Measurements from ENCODE around the gene SNPH.
"Not testable (repeated sequence)": the region's sequence is repeated elsewhere in the genome, so short reads cannot be mapped to it uniquely, and the experiment has no call there.

SNPH gene

GRCh38 chr20:1266167-1266973, at the start of gene SNPH:
TSS of gene SNPH (plus strand) at chr20:1266294. CDS start at chr20:1296240, 29,946 bp downstream.
- H3K36me3 ChIP-seq (ENCODE audit: control insufficient read depth, insufficient read depth, low read length) = no peaks in the 10 kb centered on the region
- peak within 1 kb of the TSS; percentile 64 for H3K27ac ChIP-seq (ENCODE audit: low read depth, low read length)
- H3K9ac ChIP-seq (ENCODE audit: low read length) = peak within 1 kb of the TSS; percentile 64
- H3K4me1 ChIP-seq (ENCODE audit: control insufficient read depth, insufficient read depth, low read length) = peaks cover 4% of the 10 kb centered on the region
- peak within 1 kb of the TSS; percentile 75 for H3K4me3 ChIP-seq (ENCODE audit: low read length)
- H3K27me3 ChIP-seq (ENCODE audit: control insufficient read depth, insufficient read depth, low read length) = no peaks in the 10 kb centered on the region

GRCh38 chr20:1216527-1217427, 49.3 kb upstream of the SNPH start:
- not testable (repeated sequence) for H3K9ac ChIP-seq (ENCODE audit: low read length); H3K27ac ChIP-seq (ENCODE audit: low read depth, low read length); H3K4me3 ChIP-seq (ENCODE audit: low read length); H3K4me1 ChIP-seq (ENCODE audit: control insufficient read depth, insufficient read depth, low read length); H3K27me3 ChIP-seq (ENCODE audit: control insufficient read depth, insufficient read depth, low read length); H3K36me3 ChIP-seq (ENCODE audit: control insufficient read depth, insufficient read depth, low read length)

GRCh38 chr20:1222750-1223149, 43.3 kb upstream of the SNPH start:
- H3K27ac ChIP-seq (ENCODE audit: low read depth, low read length); H3K4me1 ChIP-seq (ENCODE audit: control insufficient read depth, insufficient read depth, low read length); H3K4me3 ChIP-seq (ENCODE audit: low read length); H3K27me3 ChIP-seq (ENCODE audit: control insufficient read depth, insufficient read depth, low read length); H3K9ac ChIP-seq (ENCODE audit: low read length); H3K36me3 ChIP-seq (ENCODE audit: control insufficient read depth, insufficient read depth, low read length): not testable (repeated sequence)

- H3K27me3 ChIP-seq (ENCODE audit: control insufficient read depth, insufficient read depth, low read length) = peaks cover 5% of the 10 kb centered on the region
Observed at GRCh38 chr20:1224205-1224890, 41.7 kb upstream of the SNPH start.

GRCh38 chr20:1225263-1225782, 40.8 kb upstream of the SNPH start:
- Histone ChIP-seq H3K4me3 (ENCODE audit: low read length) (no peak overlapping the region), H3K4me1 (ENCODE audit: control insufficient read depth, insufficient read depth, low read length) (no peaks in the 10 kb centered on the region), H3K27ac (ENCODE audit: low read depth, low read length) (no peak overlapping the region), H3K36me3 (ENCODE audit: control insufficient read depth, insufficient read depth, low read length) (no peaks in the 10 kb centered on the region), H3K27me3 (ENCODE audit: control insufficient read depth, insufficient read depth, low read length) (peaks cover 5% of the 10 kb centered on the region), H3K9ac (ENCODE audit: low read length) (no peak overlapping the region)

More at GRCh38 chr20:1224205-1224890, 41.7 kb upstream of the SNPH start:
- H3K27ac ChIP-seq (ENCODE audit: low read depth, low read length) = no peak overlapping the region
- H3K4me3 ChIP-seq (ENCODE audit: low read length) = no peak overlapping the region
- no peak overlapping the region for H3K9ac ChIP-seq (ENCODE audit: low read length)
- H3K36me3 ChIP-seq (ENCODE audit: control insufficient read depth, insufficient read depth, low read length) = no peaks in the 10 kb centered on the region
- H3K4me1 ChIP-seq (ENCODE audit: control insufficient read depth, insufficient read depth, low read length) = no peaks in the 10 kb centered on the region

- Histone ChIP-seq H3K4me3 (ENCODE audit: low read length) (peak within 1 kb of the TSS; percentile 76), H3K36me3 (ENCODE audit: control insufficient read depth, insufficient read depth, low read length) (no peaks in the 10 kb centered on the region), H3K27ac (ENCODE audit: low read depth, low read length) (no peak within 1 kb of the TSS), H3K9ac (ENCODE audit: low read length) (no peak within 1 kb of the TSS), H3K4me1 (ENCODE audit: control insufficient read depth, insufficient read depth, low read length) (no peaks in the 10 kb centered on the region), H3K27me3 (ENCODE audit: control insufficient read depth, insufficient read depth, low read length) (peaks cover 5% of the 10 kb centered on the region)
Observed at GRCh38 chr20:1225783-1226654, 40.1 kb upstream of the SNPH start, which contains the start of gene RAD21L1. TSS of gene RAD21L1 (plus strand) at chr20:1226044. CDS start at chr20:1228454, 2,410 bp downstream.

- no peaks in the 10 kb centered on the region for H3K4me1 ChIP-seq (ENCODE audit: control insufficient read depth, insufficient read depth, low read length)
- H3K4me3 ChIP-seq (ENCODE audit: low read length) = no peak overlapping the region
- H3K27me3 ChIP-seq (ENCODE audit: control insufficient read depth, insufficient read depth, low read length) = peaks cover 5% of the 10 kb centered on the region
- H3K36me3 ChIP-seq (ENCODE audit: control insufficient read depth, insufficient read depth, low read length) = no peaks in the 10 kb centered on the region
- H3K27ac ChIP-seq (ENCODE audit: low read depth, low read length) = no peak overlapping the region
- no peak overlapping the region for H3K9ac ChIP-seq (ENCODE audit: low read length)
Observed at GRCh38 chr20:1229541-1229940, 36.6 kb upstream of the SNPH start.

GRCh38 chr20:1232286-1233111, 33.6 kb upstream of the SNPH start:
- Histone ChIP-seq H3K27ac (ENCODE audit: low read depth, low read length) (no peak overlapping the region), H3K27me3 (ENCODE audit: control insufficient read depth, insufficient read depth, low read length) (peaks cover 2% of the 10 kb centered on the region), H3K4me1 (ENCODE audit: control insufficient read depth, insufficient read depth, low read length) (no peaks in the 10 kb centered on the region), H3K4me3 (ENCODE audit: low read length) (no peak overlapping the region), H3K9ac (ENCODE audit: low read length) (no peak overlapping the region), H3K36me3 (ENCODE audit: control insufficient read depth, insufficient read depth, low read length) (no peaks in the 10 kb centered on the region)

GRCh38 chr20:1240549-1240948, 25.5 kb upstream of the SNPH start:
- H3K4me1 ChIP-seq (ENCODE audit: control insufficient read depth, insufficient read depth, low read length) = no peaks in the 10 kb centered on the region
- H3K36me3 ChIP-seq (ENCODE audit: control insufficient read depth, insufficient read depth, low read length) = no peaks in the 10 kb centered on the region
- H3K27me3 ChIP-seq (ENCODE audit: control insufficient read depth, insufficient read depth, low read length) = no peaks in the 10 kb centered on the region
- H3K9ac ChIP-seq (ENCODE audit: low read length) = no peak overlapping the region
- H3K4me3 ChIP-seq (ENCODE audit: low read length) = no peak overlapping the region
- no peak overlapping the region for H3K27ac ChIP-seq (ENCODE audit: low read depth, low read length)

- Histone ChIP-seq H3K4me3 (ENCODE audit: low read length) (no peak overlapping the region), H3K4me1 (ENCODE audit: control insufficient read depth, insufficient read depth, low read length) (no peaks in the 10 kb centered on the region), H3K9ac (ENCODE audit: low read length) (no peak overlapping the region), H3K27me3 (ENCODE audit: control insufficient read depth, insufficient read depth, low read length) (no peaks in the 10 kb centered on the region), H3K27ac (ENCODE audit: low read depth, low read length) (no peak overlapping the region), H3K36me3 (ENCODE audit: control insufficient read depth, insufficient read depth, low read length) (no peaks in the 10 kb centered on the region)
Observed at GRCh38 chr20:1241456-1241855, 24.6 kb upstream of the SNPH start.

- no peaks in the 10 kb centered on the region for H3K27me3 ChIP-seq (ENCODE audit: control insufficient read depth, insufficient read depth, low read length)
- no peak overlapping the region for H3K27ac ChIP-seq (ENCODE audit: low read depth, low read length)
- no peaks in the 10 kb centered on the region for H3K36me3 ChIP-seq (ENCODE audit: control insufficient read depth, insufficient read depth, low read length)
- no peaks in the 10 kb centered on the region for H3K4me1 ChIP-seq (ENCODE audit: control insufficient read depth, insufficient read depth, low read length)
- no peak overlapping the region for H3K9ac ChIP-seq (ENCODE audit: low read length)
- H3K4me3 ChIP-seq (ENCODE audit: low read length) = no peak overlapping the region
Observed at GRCh38 chr20:1242099-1242498, 24.0 kb upstream of the SNPH start.

Measured in rectal smooth muscle tissue (tissue), 1 donor.